HG03521 (cell line): Measurements from ENCODE around the gene ZNF580.

Source experiments
- ATAC-seq: cut with Tn5 transposase; IDR thresholded peaks from one replicate; pipeline ENCODE4 v1.9.1; 2021; ENCODE audit warnings: mild to moderate bottlenecking, moderate library complexity; ENCODE audit not compliant: unreplicated experiment

The ZNF580 gene

DNA sequence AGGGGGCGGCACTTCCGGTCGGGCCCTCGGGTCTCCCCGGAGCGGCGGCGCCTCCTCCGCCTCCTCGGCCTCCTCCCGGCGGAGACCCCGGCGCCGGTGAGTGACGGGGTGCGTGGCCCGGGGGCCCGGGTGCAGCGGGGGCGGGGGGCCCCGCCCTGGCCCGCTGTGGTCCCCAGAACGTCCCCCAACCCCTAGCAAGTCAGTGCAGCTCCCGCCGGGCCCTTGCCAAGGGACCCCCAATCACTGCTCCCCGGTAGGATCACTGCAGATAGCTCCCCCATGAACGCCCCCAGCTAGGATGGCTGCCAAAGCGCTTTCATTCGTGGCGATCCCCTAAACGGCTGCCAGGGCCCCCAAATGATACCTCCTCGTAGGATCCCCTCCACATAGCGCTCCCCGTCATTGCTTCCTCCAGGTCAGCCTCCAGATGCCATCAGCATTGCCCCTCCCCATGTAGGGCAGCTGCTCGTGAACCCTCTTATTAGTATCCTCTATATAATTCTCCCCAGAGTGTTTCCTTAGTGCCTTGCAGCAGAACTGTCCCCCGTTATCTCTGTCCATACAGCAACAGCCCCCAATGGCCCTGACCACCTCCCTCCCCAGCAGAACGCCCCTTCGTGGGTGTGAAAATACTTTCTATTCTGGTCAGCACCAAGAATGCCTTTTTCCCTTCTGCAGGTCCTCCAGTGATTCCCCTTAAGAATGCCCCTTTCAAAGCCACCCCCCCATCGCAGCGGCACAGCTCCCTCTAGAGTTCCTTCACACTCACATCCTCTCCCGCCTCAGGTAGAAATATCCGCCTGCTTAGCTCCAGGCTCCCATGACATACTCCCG is 34.9 kb upstream of the ZNF580 start, which contains the start of gene ZNF865:
Gene ZNF865 (plus strand): TSS at position 11 of the 834 bp plus-strand sequence. CDS start 7,972 bp downstream, outside the sequence.
- no peak for ATAC-seq

DNA sequence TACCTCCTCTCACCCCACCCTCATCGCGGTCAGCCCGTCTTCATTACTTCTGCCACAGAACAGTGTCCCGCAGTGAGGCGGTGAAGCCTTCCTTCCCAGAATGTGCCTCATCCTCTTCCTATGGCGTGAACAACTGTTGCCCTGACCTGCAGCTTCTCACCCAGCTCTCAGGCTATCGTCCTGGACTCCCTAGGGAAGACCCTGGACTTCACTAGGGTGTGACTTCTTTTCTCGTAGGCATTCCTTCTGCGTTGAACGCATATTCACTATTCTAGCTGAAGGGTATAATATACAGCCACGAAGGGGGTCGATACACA is 34.4 kb upstream of the ZNF580 start:
- no peak for ATAC-seq

DNA sequence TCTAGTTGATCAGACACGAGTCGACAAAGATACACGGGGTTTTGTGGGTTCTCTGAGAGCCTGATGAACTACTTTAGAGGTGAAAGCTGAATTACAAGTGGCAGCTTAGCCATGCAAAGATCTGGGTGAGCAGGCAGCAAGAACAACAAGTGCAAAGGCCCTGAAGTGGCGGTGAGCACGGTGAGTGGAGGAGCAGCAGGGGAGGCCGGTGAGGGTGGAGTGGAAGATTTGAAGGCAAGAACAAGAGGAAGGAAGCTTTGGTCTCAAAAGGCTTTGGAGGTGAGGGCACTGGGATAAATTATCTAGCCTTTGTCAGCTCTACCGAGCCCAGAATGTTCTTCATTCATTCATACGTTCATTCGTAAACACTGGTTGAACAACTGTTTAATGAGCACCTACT is 34.0 kb upstream of the ZNF580 start:
- no peak for ATAC-seq

DNA sequence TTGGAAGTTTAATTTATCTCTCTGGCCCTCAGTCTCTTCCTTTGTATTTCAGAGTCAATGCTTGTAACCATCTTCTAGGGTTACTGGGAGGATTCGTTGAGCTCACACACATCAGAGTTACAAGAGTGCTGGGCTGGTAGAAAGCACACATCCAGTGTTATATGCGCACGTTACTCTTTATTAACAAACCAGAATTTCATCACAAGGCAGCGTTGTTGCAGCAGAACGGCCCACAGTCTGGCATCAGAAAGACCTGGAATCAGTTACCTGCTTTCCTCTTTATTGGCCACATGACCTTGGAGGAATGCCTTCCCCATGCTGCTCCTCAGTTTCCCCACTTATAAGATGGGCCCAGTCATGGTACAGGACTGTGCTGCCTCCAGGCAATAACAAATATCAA is 31.5 kb upstream of the ZNF580 start:
- no peak for ATAC-seq

DNA sequence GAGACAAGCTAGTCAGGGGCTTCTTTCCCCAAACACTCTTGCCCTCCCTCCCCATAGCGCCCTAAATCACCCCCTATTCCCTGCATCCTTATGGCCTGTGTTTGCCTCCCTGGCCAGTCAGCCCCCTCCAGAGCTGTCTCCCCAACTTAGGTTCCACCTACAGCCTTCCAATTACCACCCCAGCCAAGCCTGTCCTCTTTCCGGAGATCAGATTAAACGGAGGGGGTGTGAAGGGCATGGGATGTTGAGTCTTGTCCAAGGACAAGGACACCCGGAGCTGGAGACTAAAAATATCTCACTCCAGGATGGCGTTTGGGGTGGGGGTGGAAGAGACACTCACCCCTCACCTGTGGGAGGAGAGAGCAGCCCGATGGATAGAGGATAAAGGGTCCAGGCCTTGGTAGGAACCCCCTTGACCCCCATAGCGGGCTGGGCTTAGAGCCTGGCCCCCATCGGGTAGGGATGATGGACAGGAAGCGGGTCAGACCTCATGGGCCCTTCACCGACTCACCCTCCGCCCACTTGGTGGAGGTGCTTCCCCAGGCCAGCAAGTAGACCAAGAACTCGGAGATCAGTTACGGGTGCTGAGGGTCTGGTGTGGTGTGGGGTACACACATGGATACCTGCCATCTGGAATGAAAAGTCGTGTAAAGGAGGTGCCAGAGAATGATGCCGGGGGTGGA is 29.4 kb upstream of the ZNF580 start:
- ATAC-seq, result no peak

DNA sequence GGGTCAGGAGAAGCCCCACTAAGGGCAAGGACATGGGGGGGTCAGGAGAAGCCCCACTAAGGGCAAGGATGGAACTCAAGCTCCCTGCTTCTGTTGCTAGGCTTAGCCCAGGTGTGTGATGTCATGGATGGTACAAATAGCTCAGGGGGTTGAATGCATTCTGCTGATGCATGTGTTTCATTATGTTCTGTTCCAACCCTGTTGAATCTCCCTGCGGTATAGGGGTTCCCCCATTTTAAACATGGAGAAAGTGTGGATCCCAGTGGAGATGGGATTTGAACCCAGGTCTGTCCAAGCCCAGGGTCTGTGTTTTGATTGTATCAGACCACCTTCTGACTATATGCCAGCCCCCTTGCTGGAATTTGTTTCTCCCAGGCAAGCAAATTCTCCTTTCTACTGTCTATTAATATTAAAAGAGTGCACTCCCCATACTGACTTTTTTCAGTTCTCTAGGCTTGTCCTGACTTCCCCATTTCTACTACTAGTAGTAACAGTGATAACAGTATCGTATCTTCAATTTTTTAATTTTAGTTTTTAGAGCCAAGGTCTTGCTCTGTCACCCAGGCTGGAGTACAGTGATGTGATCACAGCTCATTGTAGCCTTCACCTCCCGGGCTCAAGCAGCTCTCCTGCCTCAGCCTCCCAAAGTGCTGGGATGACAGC is 28.7 kb upstream of the ZNF580 start:
- ATAC-seq, result no peak

DNA sequence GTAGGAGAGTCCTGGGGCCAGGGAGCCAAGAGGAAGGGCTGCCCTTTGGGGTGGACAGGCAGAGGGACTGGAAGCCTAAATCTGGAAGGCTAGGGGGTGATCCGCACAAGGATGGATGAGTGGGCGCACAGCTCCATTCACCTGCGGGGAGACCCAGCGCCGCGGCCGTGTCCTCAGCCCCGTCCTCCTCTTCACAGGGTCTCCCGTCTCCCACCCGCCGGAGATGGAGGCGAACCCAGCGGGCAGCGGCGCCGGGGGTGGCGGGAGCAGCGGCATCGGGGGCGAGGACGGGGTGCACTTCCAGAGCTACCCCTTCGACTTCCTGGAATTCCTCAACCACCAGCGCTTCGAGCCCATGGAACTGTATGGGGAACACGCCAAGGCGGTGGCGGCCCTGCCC is 27.4 kb upstream of the ZNF580 start:
- no peak for ATAC-seq

DNA sequence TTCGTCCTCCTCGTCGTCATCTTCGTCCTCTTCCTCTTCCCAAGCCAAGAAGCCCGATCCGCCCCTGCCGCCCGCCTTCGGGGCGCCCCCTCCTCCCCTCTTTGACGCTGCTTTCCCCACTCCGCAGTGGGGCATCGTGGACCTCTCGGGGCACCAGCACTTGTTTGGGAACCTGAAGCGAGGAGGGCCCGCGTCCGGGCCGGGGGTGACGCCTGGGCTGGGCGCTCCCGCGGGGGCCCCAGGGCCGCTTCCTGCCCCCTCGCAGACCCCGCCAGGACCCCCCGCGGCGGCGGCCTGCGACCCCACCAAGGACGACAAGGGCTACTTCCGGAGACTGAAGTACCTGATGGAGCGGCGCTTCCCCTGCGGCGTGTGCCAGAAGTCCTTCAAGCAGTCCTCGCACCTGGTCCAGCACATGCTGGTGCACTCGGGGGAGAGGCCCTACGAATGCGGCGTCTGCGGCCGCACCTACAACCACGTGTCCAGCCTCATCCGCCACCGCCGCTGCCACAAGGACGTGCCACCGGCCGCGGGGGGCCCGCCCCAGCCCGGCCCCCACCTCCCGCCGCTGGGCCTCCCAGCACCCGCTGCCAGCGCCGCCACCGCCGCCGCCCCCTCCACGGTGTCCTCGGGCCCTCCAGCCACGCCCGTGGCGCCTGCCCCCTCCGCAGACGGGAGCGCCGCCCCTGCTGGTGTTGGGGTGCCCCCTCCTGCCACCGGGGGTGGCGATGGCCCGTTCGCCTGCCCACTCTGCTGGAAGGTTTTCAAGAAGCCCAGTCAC is 26.7 kb upstream of the ZNF580 start:
- no peak for ATAC-seq

GRCh38 chr19:55614711-55615542 is 25.9 kb upstream of the ZNF580 start:
- no peak for ATAC-seq

DNA sequence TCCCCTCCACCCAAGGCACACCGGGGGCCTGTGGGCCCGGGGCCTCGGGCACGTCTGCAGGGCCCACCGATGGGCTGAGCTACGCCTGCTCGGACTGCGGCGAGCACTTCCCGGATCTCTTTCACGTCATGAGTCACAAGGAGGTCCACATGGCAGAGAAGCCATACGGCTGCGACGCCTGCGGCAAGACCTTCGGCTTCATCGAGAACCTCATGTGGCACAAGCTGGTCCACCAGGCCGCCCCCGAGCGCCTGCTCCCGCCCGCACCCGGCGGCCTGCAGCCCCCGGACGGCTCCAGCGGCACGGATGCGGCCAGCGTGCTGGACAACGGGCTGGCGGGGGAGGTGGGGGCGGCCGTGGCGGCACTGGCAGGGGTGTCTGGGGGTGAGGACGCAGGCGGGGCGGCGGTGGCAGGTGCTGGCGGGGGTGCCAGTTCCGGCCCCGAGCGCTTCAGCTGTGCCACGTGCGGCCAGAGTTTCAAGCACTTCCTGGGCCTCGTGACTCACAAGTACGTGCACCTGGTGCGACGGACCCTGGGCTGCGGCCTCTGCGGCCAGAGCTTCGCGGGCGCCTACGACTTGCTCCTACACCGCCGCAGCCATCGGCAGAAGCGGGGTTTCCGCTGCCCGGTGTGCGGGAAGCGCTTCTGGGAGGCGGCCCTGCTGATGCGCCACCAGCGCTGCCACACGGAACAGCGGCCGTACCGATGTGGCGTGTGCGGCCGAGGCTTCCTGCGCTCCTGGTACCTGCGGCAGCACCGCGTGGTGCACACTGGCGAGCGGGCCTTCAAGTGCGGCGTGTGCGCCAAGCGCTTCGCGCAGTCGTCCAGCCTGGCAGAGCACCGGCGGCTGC is 25.0 kb upstream of the ZNF580 start:
- ATAC-seq, result no peak

DNA sequence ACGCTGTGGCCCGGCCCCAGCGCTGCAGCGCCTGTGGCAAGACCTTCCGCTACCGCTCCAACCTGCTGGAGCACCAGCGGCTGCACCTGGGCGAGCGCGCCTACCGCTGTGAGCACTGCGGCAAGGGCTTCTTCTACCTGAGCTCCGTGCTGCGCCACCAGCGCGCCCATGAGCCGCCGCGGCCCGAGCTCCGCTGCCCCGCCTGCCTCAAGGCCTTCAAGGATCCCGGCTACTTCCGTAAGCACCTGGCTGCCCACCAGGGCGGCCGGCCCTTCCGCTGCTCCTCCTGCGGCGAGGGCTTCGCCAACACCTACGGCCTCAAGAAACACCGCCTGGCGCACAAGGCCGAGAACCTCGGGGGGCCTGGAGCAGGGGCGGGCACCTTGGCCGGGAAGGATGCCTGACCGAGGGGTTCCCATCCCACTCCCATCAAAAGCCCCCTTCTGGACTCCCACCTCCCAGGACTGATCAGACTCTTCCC is 24.4 kb upstream of the ZNF580 start:
- no peak for ATAC-seq

DNA sequence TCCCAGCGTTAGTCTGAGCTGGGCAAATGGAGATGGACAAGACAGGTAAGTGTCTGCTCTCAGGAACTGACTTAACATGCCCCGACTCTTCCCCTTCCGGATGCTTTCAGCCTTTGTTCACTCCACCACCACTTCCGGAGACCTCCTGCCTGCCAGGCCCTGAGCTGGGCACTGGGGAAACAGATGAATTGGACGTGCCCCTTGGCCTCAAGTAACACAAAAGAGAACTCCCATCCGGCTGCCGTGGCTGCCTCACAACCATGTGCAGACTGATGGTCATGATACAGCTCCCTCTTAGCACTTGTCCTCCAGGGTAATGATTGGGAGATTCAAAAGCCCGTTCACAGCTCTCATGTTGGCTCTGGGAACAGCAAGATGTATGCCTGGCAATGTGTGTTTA is 23.4 kb upstream of the ZNF580 start:
- ATAC-seq, result no peak

DNA sequence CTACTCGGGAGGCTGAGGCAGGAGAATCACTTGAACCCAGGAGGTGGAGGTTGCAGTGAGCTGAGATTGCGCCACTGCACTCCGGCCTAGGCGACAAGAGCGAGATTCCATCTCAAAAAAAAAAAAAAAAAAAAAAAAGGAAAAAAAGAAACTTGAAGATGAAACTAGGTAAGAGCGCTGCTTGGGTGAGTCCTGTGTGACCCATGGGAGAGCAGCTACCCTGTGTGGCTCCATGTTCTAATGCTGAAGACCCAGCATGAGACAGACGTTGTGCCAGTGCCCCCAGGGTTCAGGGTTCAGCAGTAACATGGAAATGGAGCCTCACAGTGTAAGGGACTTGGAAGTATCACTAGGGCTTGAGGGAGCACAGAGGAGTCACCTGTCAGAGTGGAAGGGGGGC is 22.4 kb upstream of the ZNF580 start:
- no peak for ATAC-seq

DNA sequence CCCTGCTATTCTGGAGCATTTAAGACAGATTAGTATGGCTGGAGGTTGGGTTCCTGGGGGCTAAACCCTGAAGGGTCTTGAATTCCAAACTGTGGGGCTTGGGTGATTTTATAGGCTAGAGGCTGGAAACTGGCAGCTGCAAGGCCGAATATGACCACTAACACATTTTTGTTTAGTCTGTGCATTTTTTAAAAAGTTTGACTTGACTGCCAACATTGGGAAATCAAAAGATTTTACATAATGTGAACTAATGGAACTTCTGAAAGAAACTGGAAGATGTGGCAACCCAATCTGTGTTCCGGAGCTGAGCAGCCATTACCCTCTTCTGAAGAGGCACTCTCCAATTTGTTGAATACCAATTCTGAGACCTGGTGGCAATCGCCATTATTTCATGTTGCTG is 21.5 kb upstream of the ZNF580 start:
- ATAC-seq, result no peak

- no peak for ATAC-seq
These were observed 20.2 kb upstream of the ZNF580 start for GRCh38 chr19:55620410-55621204.

GRCh38 chr19:55621205-55621672 is 19.6 kb upstream of the ZNF580 start:
- no peak for ATAC-seq

- ATAC-seq, result no peak
These were observed 19.1 kb upstream of the ZNF580 start for GRCh38 chr19:55621673-55622231.
